SK-N-SH treated with all-trans-retinoic acid at 6 μM for 48 hours (cell line): ENCODE results near the gene NRXN3.

Experiments
- BACH2 ChIP-seq: fragments of 250-450 bp; sonication (Bioruptor Pico); IDR thresholded peaks from 2 replicates; pipeline ENCODE4 v1.9.0; 2021; ENCODE audit warnings: mild to moderate bottlenecking, borderline replicate concordance
- CREB5 ChIP-seq: fragments of 250-450 bp; sonication (Bioruptor Pico); IDR thresholded peaks from 2 replicates; pipeline ENCODE4 v1.5.1; 2020; ENCODE audit warnings: low read depth, mild to moderate bottlenecking, moderate library complexity
- ISL1 ChIP-seq: fragments of 250-450 bp; sonication (Bioruptor Pico); IDR thresholded peaks from 2 replicates; pipeline ENCODE4 v2.1.2; 2022; ENCODE audit warnings: mild to moderate bottlenecking, moderate library complexity
- PATZ1 ChIP-seq: fragments of 250-450 bp; sonication (Bioruptor Pico); IDR thresholded peaks from 2 replicates; pipeline ENCODE4 v1.8.0; 2020; ENCODE audit warnings: mild to moderate bottlenecking, moderate library complexity, borderline replicate concordance
- SNAI2 ChIP-seq: fragments of 250-450 bp; sonication (Bioruptor Pico); IDR thresholded peaks from 2 replicates; pipeline ENCODE4 v1.5.0; 2020; ENCODE audit warnings: mild to moderate bottlenecking, moderate library complexity
- TCF4 ChIP-seq: fragments of 250-450 bp; sonication (Bioruptor Pico); IDR thresholded peaks from 2 replicates; pipeline ENCODE4 v1.8.0; 2021; ENCODE audit warnings: mild to moderate bottlenecking, moderate library complexity, borderline replicate concordance
- TSHZ2 ChIP-seq: fragments of 250-450 bp; sonication (Bioruptor Pico); IDR thresholded peaks from 2 replicates; pipeline ENCODE4 v1.5.0; 2020; ENCODE audit warnings: mild to moderate bottlenecking, moderate library complexity
- ZC3H10 ChIP-seq: fragments of 250-450 bp; sonication (Bioruptor Pico); IDR thresholded peaks from 2 replicates; pipeline ENCODE4 v1.5.1; 2021; ENCODE audit warnings: mild to moderate bottlenecking, moderate library complexity
- ZFP3 ChIP-seq: fragments of 250-450 bp; sonication (Bioruptor Pico); IDR thresholded peaks from 2 replicates; pipeline ENCODE4 v1.5.0; 2020; ENCODE audit warnings: mild to moderate bottlenecking, moderate library complexity
- ZNF565 ChIP-seq: fragments of 450-650 bp; formaldehyde crosslinking; conservative IDR thresholded peaks from 2 replicates; pipeline ENCODE4 v1.5.0; 2020; ENCODE audit warnings: low read depth, mild to moderate bottlenecking, moderate library complexity

- TF ChIP-seq ISL1 (CRISPR knock-in tag) (no peak), ZFP3 (CRISPR knock-in tag) (no peak), TSHZ2 (CRISPR knock-in tag) (no peak), TCF4 (CRISPR knock-in tag) (no peak), ZNF565 (CRISPR knock-in tag) (no peak), PATZ1 (no peak), CREB5 (CRISPR knock-in tag) (no peak), ZC3H10 (CRISPR knock-in tag) (no peak), SNAI2 (CRISPR knock-in tag) (no peak), BACH2 (CRISPR knock-in tag) (no peak)
These were observed 1100.2 kb downstream of the NRXN3 start for GRCh38 chr14:79270361-79270760.
